Stimulated activated CD4-positive, alpha-beta T cell treated with anti-CD3 and anti-CD28 coated beads, Interleukin-2, amount 100 ng/mL, for 48 hours (primary cell): ENCODE data around the gene LSP1.
A peak's percentile ranks its signal among the peaks of the same experiment; 100 is the strongest.
"Not testable (repeated sequence)": the region's sequence is repeated elsewhere in the genome, so short reads cannot be mapped to it uniquely, and the experiment has no call there.

Source experiments
- DNase-seq, 2 donors: peaks; one replicate each; pipeline ENCODE4 v3.0.0-alpha.2; 2020

LSP1 gene, protein sequence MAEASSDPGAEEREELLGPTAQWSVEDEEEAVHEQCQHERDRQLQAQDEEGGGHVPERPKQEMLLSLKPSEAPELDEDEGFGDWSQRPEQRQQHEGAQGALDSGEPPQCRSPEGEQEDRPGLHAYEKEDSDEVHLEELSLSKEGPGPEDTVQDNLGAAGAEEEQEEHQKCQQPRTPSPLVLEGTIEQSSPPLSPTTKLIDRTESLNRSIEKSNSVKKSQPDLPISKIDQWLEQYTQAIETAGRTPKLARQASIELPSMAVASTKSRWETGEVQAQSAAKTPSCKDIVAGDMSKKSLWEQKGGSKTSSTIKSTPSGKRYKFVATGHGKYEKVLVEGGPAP

GRCh38 chr11:1852877-1853276 is at the start of gene LSP1:
TSS of gene LSP1 (plus strand) at chr11:1853084. CDS start at chr11:1853145, 61 bp downstream.
- DNase-seq = peak; percentile 70 to 72

- DNase-seq = no peak
Observed at GRCh38 chr11:1803246-1803645, 49.6 kb upstream of the LSP1 start.

DNA sequence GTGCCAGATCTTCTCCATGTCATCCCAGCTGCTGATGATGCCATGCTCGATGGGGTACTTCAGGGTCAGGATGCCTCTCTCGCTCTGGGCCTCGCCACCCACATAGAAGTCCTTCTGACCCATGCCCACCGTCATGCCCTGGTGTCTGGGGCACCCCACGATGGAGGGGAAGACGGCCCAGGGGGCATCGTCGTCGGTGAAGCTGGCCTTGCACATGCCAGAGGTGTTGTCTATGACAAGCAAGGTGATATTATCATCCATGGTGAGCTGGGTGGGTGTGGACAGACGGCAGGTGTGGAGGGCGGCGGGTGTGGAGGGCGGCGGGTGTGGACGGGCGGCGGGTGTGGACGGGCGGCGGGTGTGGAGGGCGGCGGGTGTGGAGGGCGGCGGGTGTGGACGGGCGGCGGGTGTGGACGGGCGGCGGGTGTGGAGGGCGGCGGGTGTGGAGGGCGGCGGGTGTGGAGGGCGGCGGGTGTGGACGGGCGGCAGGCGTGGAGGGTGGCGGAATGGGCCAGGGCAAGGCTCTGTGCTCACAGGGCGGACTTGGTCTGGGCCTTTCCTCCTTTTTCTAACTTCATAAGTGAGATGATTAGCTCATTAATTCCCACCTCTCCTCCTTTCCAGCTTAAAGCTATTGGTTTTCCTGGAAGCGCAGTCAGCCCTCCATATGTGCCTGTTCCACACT is 48.9 kb upstream of the LSP1 start:
- not testable (repeated sequence) for DNase-seq

GRCh38 chr11:1805525-1805924 is 47.4 kb upstream of the LSP1 start:
- no peak for DNase-seq

DNA sequence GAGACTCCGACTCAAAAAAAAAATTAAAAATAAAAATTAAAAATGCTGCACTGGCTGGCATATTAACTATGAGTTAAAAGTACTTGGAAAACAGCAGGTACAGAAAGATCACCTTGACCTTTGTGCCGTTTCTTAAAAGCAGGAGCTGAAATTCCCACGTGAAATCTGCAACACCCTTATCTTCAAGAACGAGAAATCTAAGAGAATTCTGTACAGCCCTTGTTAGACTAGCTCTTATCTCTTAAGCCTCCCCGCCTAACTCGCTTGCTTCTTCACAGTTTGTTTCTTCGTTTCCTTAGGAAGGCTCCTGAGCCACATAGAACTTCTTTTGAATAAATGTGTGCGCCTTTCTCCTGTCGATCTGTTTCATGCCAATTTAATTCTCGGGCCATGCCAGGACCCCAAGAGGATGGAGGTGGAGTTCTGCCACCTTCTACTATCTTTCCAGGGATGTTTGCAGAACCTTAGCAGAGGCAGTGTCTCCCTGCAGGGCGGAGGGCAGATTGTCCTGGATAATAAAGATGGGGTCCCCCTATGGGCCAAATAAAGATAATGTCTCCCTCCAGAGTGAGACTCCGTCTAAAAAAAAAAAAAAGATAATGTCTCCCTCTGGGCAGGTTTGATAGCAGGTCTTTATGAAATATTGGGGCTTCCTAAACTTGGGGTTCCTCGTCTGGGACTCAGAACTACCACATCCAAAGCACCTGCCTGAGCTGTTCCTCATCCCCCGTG is 45.5 kb upstream of the LSP1 start:
- no peak for DNase-seq

DNA sequence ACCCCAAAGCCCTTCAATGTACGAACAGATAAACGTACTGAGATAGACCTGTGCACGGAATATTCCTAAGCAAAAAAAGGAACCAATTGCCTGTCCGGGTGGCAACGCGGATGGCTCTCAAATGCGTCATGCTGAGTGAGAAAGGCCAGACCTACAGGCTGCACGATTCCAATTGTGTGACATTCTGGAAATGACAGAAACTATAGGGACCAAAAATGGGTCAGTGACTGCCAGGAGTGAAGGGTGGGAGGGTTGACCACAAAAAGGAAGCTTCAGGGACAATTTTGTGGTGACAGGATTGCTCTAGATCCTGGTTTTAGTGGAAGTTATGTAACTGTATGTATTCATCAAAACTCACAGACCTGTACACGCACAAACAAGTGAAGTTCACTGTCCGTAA is 42.1 kb upstream of the LSP1 start:
- DNase-seq = no peak

GRCh38 chr11:1812274-1812673 is 40.6 kb upstream of the LSP1 start:
- no peak for DNase-seq

DNA sequence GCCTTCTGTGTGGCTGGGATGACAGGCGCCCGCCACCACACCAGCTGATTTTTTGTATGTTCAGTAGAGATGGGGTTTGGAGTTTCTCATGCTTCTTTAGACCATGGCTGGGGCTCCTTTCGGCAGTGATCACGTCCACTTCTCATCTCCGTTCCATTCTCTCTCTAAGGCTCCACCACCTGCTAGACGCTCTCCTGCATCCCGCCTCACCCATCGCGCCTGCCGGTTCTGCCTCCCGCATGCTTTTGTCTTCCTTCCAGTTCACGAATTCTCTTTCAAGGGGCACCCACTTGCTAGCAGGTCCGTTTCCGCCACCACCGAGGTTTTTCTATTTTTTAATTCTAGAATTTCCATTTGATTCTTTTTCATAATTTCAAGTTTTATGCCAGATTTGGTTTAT is 40.1 kb upstream of the LSP1 start:
- no peak for DNase-seq

DNA sequence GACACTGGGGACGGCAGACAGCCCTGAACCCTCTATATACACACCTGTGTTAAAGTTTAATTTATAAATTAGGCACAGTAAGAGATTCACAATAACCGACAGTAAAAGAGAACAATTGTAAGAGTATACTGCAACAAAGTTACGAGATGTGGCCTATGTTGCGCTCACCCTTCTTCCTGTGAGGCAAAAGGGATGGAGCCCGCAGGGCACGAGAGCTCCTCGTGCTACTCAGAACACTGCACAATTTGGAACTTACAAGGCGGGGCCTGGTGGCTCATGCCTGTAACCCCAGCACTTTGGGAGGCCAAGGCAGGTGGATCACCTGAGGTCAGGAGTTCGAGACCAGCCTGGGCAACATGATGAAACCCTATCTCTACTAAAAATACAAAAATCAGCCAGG is 39.5 kb upstream of the LSP1 start:
- not testable (repeated sequence) for DNase-seq

DNA sequence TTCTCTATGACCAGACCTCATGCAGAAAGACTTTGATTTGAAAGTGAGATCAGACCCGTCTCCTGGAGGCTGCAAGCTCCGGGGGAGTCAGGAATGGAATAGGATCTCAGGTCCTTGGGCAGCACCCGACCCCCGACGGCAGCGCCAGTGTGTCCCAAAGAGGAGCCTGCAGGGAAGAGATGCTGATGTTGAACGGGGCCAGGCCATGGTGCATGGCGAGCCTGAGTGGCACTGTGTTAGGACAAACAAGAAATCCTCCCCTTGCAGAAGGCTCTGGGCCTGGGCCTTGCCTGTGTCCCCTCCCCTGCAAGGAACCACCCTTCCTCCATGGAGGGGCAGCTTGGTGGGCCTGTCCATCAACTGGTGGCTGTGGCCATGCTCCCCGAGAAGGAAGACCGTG is 38.2 kb upstream of the LSP1 start:
- DNase-seq = no peak

GRCh38 chr11:1815311-1815710 is 37.6 kb upstream of the LSP1 start:
- DNase-seq = no peak

DNA sequence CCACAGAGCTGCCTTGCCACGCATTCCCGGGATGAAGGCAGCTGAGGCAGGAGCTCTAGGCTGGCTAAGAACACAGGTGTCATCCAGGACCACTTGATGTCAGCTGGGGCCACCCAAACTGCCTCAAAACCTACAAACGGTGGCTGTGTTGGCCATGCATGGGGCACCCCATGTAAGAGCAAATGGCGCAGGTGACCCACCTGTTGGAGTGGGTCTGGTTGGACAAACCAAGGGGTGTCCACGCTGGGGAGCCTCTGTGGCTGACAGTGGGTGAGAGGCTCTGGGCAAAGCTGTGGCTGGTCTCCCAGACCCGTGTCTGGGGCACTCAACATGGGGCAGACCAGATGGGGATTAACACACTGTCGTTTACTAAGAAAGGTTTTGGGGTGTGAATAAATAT is 37.1 kb upstream of the LSP1 start:
- no peak for DNase-seq

- DNase-seq = no peak
Observed at GRCh38 chr11:1817000-1817399, 35.9 kb upstream of the LSP1 start.

DNA sequence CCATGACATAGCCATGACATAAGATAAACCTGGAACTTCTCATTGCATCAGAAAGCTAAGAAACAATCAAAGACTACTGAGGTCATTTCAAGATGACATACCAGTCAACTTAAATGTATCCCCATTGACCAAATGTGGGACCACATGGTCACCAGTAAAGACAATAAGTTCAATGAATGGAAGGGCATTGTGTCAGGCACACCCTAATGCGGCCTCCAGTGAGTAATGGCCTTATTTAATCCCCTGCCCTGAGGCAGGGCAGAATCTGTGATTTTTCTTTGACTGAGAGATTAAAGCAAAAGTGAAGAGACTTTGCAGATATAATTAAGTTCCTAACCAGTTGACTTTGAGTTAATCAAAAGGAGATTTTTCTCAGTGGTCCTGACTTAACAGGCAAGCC is 35.4 kb upstream of the LSP1 start:
- DNase-seq = no peak

DNA sequence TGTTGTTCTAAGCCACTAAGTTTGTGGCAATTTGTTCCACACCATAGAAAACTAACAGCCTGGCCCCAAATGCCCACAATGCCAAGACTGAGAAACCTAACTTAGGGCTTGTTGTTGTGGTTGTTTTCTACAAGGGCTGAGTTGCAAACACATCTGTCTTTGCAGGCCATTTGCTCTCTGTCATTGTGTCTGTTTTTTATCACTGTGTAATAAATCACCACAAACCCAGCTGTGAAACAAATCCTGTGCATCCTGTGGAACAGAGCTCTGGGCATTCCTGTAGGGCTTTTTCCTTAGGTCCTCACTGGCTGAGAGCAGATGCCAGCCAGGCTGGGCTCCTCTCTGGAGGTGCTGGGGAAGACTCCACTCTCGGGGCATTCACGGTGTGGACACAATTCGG is 33.8 kb upstream of the LSP1 start:
- no peak for DNase-seq

DNA sequence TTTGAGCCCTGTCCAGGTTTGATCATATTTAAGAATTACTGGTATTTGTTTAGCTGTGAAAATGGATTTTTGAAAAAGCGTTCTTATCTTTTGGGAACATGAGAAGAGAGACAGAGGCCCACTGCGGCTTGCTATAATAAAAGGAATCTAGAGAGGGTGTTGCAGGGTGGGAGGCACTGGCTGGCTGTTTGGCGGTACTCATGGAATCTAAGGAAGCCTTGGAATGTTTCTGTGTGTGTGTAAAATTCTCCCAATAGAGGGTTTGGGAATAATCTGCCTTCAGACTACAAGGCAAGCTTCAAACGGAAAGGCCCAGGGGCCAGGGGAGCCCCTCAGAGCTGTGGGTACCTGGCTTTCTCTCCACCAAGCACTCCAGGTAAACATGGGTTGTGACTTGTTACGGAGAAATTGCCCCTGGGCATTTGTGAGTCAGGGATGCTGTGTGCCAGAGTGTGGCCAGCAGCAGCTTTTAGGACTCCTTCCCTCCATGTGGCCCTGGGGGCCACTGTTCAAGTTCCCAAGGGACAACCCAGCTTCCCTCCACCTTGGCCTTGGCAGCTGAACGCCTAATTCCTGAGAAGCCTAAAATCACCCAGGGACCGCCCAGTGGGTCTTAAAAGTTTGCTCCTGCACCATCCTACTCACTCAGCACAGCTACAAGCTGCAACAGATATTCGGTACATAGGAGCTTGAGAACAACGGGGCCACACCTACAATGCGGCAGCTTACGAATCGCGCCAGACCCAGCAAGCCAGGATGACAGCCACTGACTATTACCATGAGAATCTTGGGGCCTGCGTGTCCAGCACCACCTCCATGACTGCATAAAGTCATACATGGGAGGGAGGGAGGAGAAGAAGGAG is 32.2 kb upstream of the LSP1 start:
- DNase-seq = no peak

DNA sequence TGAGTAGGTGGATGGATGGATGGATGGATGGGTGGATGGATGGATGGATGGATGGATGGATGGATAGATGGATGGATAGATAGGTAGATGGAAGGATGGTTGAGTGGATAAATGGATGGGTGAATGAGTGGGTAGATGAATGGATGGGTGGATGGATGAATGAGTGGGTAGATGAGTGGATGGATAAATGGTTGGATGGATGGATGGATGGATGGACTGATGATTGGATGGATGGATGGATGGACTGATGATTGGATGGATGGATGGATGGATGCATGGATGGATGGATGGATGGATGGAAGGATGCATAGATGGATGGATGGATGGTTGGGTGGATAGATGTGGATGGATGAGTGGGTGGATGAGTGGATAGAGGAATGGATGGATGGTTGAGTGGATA is 31.3 kb upstream of the LSP1 start:
- no peak for DNase-seq

DNA sequence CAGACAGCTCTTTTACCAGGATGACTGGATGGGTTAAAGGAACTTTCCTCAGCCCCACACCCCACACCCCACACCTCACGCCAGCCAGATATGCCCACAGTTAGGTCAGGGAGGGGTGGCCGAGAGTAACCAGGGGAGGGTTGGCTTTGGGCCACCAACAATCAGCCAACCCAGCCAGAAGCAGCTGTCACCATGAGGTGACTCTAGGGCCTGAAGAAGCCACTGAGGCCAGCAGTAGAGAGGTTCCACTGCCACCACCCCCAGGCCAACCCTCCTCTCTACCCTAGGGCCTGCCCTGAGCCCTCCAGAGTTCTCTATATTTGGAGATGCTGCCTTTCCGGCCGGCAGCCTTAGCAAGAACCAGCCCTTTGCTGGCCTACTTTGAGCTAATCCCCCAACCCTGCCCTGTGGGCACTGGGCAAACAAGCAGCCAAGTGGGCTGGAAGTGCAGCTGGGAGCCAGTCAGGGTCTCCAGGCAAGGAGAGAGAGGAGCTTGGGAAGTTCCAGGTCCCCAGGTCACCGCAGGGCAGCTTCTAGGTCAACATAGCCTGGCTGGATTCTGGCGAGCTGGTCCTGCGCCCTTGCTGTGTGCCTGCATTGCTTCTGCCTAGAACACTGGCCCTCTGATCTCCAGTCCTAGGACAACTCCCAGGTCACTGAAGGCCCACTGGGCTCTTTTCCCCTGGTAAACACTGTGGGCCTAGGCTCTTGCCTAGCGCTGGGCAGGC is 30.1 kb upstream of the LSP1 start:
- DNase-seq = no peak

DNA sequence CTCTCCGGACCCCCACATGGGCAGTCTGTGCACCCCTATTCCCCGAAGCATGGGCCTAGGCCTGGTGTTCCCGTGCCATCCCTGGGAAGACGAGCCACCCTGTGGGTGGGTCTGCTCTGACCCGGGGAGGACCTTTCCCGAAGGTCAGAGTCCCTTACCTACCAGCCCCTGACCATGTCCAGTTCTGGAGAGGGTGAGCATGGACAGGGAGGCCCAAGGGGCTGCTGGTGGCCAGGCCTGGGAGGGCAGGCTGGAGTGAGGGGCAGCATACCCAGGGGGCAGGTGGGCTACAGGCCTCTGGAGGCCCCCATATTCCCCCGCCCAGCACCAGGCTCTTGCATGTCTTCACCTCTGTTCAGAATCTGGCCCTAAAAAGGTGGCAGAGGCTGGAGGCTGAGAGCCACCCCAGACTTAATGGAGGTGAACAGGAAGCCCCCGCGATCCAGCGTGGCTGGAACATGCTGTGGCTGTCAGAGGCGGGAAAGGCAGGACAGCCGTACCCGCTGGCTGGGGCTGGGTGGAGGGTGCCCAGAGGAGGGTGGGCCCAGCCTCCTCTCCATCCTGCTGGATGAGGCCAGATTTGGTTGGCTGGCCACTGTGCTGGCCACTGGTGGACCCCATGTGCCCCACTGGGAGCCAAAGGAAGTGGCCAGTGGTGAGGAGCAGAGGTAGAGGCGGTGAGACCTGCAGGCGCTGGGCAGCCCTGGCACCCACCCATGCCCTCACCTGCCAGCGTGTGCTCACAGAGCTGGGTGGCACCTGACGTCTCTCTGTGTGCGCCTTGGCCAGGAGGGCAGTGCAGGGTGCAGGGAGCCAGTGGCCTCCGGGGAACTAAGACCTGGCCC is 29.3 kb upstream of the LSP1 start:
- DNase-seq = no peak

DNA sequence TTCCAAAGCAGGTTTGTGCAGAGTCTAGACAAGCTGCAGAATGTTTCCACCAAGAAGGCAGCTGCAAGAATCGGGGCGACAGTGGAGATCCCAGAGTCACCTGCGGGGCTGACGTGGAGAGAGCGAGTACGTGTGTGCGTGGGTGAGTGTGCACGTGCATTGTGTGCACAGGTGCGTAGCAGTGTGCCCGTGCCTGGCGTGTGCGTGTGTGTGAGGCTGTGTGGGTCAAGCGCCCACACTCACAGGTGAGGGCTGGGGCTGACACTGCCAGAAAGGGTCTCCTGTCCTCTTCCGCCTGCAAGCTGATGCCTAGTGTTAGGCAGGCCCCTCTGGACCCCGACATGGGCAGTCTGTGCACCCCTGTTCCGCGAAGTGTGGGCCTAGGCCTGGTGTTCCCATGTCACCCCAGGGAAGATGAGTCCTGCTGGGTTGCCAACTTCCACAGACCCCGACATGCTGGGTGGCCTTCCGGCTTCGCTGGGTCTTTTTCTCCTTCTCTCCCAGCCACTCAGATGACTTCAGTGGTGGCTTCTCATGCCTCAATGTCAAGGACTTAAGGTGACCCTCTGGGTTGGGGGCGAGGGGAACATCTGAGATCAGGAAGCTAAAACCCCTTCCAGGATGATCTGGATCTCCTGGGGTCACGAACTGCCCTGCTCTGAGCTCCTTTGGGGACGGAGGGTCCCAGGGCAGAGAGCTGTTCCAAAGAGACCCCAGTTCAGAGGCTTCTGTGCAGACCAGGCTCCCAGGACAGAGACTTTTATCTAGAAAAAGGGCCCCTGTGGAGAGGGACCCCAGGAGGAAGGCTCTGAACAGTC is 28.5 kb upstream of the LSP1 start:
- DNase-seq = no peak
